HG03159 (cell line): ENCODE results near the gene CFAP61.
"Not testable (repeated sequence)": the region's sequence is repeated elsewhere in the genome, so short reads cannot be mapped to it uniquely, and the experiment has no call there.

Source experiments
- ATAC-seq: cut with Tn5 transposase; IDR thresholded peaks from one replicate; pipeline ENCODE4 v1.9.1; 2021; ENCODE audit warnings: mild to moderate bottlenecking, moderate library complexity; ENCODE audit not compliant: unreplicated experiment

Gene CFAP61

DNA sequence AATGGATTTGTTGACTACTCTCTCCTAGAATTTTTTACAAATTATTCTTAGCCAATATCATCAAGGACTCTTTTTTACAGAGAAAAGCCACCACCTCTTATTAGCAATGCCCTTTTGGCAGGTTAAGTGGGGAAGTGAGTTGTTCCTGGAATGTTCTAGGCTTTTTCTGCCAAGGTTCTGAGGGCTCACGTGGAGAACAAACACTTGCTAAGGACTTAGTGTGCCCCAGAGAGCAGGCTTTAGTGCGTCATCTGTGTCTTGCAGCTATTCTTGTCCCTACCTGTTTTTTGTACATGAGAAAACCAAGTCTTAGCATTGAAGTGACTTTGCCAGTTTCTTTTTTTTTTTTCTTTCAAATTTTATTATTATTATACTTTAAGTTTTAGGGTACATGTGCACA, 33.5 kb downstream of the CFAP61 start:
- no peak for ATAC-seq

DNA sequence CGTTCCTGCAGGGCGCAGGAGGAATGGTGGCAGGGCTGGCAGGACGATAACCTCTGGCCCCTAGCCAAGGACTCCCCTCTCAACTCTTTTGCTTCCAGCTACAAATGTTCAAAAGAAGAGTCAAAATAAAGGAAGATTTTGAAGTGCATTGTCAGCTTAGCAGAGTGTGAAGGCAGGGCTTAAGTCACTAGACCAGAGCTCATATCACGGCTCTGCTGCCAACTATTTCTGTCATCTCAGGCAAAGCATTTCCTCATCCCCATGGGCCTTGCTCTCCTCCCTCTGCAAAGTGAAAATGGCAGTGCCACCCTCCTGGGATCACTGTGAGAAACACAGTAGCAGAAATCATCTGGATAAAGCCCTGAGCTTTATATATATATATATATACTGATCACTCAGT, 36.7 kb downstream of the CFAP61 start:
- ATAC-seq, result no peak

DNA sequence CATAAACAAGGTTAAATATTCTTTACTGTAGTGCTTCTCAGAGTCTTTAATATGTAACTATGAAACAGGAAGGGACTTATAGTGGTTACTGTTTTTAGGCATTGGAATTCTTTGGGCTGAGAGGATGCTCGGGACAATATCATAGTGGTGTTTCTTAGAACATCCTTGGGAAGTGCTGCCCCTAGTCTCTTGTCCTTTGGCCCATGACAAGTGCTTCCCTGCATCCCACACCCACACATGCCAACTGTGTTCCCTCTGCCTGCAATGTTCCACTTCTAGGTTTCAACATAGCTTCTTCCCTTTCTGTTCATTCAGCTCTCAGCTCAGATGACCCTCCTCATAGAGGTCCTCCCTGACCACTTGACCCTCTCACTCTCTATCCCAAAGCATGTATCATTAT, 37.6 kb downstream of the CFAP61 start:
- ATAC-seq, result no peak

DNA sequence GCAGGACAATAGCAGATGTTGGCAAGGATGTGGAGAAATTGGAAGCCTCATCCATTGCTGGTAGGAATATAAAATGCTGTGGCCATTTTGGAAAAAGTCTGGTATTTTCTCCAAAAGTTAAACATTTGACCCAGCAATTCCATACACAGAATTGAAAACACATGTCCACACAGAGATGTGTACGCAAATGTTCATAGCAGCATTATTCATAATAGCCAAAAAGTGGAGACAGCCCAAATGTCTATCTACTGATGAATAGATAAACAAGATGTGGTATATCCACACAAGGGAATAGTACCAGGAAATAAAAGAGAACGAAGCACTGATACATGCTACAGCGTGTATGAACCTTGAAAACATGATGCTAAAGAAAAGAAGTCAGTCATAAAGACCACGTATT, 40.5 kb downstream of the CFAP61 start:
- ATAC-seq, result no peak

DNA sequence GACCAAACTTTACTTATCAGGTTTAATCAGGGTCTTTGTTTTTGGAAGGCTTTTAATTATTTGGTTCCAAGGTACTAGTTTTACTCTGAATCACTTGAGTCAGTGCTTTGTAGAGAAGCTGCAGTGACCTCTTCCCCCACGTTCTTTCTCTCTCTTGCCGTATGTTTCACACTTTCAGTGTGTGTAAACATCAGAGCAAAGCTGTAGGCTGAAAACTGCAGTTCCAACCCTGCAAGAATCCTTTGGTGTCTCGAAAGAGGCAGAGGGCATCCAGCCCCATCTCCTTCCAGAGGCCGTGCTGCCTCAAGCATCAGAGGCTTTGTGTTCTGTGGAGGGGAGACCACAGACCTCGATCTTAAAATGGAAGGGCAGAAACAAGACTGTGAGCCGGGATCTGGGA, 42.1 kb downstream of the CFAP61 start:
- ATAC-seq, result no peak

DNA sequence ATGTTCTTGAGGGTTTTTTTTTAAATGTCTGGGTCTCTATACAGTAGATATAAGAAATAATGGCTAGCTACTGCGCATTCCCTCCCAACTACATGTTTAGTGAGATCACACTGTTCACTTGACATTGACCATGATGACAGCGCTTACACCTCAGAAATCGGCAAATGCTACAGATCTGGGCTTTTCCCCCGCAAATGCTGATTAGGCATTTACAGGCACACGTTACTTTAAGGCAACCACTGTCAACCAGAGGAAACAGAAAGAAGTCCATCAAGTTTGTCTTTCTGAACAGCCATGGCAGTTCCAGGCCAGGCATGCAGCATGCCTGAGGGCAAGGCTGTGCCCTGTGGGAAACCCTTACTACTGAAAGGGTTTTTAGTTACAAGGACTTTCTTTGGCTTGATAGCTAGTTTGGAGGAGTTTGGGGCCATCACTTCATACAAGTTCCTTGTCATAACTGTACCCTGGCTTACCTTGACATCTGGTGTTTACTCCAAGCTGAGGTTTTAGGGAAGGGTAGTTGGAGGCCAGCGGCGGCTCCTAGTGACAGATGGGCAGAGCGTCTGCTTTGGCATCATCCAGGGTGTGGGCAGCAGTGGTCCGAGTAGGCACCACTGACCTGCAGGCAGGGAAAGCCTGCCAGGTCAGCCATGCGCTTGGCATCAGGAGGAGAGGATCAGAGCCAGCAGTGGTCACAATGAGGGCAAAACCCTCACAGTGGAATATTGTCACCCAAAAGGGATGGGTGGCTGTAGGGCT, 43.0 kb downstream of the CFAP61 start:
- no peak for ATAC-seq

DNA sequence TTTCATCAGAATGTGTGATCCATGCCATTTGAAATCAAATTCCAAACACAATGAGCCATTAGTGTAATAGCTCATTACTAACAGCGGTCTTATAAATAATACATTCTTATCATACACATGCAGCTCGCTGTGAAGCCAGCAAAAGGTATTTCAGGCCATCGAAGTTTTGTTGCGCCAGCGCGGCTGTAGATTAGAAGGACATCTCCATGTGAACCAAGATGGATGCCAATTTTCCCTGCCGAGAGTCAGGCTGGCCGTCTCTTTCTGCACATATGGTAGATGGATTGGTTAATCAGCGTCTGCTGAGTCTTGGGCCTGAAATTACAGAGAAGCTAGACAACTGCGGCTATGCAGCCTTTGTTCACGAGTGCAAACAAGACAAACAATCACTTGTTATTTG, 44.1 kb downstream of the CFAP61 start:
- no peak for ATAC-seq

DNA sequence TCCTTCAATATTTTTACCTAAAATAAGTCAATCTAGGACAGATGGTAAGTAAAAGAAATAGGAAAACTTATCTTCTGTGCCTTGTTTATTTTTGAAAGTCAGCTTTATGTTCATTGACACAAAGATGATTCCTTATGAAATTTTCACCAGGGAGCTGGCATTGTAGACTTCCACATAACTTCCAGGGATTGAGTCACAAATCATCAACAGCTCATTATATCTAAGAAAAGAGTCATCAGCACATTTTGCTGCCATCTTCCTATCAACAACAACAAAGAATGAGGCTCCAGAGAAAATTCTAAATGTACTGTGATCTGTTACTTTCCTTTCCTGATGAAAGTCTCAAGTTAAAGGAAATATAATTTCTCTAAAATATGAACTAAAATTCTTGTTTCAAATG, 48.5 kb downstream of the CFAP61 start:
- ATAC-seq, result no peak

DNA sequence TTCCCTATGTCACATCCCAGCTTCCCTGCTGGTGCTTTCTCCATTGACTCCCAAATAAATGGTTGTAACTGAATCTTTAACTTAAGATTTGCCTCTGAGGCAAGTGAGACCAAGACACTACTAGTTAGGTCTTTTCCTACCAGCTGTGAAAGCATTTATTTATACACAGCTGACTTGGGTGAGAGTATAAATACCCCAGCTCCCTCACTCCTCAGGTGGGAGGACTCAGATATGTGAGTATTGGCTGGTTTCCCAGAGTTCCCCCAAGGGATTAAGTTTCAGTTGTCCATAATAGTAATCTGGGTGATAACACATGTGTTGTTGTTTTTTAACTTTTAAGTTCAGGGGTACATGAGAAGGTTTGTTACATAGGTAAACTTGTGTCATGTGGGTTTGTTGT, 49.8 kb downstream of the CFAP61 start:
- ATAC-seq, result no peak

DNA sequence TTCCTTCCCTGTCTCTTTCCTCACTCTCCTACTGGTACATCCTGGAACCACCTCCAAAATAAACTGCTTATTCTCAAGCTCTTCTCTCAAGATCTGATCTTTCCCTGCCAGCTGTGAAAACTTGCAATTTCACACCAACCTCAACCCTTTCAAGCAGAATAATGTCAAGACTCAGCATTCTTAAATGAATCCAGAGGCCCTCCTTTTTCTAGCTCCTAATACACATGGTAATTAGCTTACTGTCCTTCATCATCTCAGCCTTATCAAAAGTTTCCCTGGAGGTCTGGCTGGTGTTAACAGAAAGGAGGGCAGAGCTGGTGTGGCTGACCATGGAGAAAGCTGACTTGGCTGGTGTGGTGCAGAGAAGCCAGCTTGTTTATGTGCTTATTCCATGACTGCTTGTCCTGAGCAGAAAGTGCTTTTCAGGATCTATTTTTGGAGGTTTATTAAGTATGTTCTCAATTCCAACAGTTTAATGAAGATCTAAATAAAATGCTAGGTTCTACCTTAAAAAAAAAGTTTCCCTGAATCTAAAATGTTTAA, 50.5 kb downstream of the CFAP61 start:
- ATAC-seq, result no peak

DNA sequence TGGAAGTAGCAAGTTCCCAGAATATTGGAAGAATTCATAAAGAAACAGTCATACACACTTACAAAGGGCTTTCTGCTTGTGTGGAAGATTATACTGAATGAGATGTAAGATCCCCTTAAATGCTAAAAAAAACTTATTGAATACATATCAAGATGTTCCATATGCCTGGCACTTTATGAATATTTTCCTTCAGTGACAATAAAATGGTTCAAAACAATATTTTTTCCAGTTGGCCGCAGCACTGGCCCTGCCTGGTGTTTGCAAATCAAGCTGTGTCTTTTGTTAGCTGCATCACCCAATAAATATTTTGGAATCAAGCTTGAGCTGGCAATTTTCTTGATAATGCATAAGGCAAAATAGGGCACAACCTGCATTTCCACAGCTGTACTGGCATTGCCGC, 51.2 kb downstream of the CFAP61 start:
- ATAC-seq, result no peak

DNA sequence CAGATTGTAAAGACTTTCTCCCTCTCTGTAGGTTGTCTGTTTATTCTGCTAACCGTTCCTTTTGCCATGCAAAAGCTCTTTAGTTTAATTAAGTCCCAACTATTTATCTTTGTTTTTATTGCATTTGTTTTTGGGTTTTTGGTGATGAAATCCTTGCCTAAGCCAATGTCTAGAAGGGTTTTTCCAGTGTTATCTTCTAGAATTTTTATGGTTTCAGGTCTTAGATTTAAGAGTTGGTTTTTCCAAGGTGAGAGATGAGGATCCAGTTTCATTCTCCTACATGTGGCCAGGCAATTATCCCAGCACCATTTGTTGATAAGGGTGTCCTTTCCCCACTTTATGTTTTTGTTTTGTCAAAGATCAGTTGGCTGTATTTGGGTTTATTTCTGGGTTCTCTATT, 70.9 kb downstream of the CFAP61 start:
- ATAC-seq, result not testable (repeated sequence)

DNA sequence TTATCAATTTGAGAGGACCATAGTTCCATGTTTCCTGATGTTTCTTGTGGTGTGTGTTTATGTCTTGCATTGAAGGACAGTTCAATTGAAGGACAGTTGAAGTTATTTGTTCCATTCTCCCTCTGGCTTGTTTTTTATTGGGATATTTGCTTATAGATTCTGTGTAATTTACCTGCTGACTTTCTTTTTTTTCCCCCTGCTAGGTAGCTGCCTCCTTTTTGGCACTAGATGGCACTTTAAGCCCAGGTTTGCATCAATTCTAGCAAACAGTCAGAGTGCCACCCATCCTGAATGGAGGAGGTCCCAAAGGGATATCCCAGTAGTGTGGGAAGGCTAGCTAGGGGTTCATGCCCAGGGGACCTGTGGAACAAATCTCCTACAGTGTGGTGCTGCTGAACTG, 78.1 kb downstream of the CFAP61 start:
- ATAC-seq, result no peak

DNA sequence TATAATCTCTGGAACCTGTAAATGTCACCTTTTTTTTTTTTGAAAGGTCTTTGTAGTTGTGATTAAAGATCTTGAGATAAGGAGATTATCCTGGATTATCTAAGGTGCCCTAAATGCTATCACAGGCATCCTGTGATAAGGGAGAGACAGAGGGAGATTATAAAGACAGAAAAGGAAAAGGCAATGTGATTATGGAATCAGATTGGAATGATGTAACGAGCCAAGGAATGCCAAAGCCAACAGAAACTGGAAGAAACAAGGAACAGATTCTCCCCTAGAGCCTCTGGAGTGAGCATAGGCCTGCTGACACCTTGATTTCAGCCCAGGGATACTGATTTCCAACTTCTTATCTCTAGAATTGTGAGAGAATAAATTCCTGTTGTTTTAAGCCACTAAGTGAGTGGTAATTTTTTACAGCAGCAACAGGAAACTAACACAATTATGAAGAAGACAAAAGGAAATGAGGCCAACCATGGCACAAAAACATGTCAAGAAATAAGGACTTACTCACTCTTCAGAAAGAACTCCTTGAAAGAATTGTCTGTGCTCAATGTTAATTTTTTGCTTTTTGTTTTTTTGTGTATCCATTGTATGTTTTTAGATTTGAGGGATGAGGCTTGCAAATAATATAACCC, 82.7 kb downstream of the CFAP61 start:
- no peak for ATAC-seq

DNA sequence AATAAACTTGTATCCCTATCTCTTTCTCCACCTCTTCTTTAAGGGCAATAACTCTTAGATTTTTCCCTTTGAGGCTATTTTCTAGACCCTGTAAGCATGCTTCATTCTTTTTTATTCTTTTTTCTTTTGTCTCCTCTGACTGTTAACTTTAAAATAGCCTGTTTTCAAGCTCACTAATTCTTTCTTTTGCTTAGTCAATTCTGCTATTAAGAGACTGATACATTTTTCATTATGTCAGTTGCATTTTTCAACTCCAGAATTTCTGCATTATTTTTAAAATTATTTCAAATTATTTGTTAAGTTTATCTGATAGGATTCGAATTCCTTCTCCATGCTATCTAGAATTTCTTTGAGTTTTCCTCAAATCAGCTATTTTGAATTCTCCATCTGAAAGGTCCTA, 84.0 kb downstream of the CFAP61 start:
- ATAC-seq, result no peak

DNA sequence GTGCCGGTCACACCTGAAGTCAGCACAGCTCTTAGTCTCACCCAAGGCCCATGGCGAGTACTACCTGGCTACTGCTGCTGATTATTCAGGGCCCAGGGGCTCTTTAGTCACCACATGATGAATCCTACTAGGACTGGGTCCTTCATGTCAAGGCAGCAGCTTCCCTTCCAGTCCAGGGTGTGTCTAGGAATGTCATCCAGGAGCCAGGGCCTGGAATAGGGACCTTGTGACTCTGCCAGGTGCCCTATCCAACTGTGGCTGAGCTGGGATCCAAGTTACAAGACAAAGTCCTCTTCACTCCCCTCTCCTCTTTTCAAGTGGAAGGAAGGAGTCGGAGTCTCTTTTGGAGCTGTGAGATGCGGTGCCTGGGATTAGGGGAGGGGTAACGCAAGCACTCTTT, 85.5 kb downstream of the CFAP61 start:
- no peak for ATAC-seq

DNA sequence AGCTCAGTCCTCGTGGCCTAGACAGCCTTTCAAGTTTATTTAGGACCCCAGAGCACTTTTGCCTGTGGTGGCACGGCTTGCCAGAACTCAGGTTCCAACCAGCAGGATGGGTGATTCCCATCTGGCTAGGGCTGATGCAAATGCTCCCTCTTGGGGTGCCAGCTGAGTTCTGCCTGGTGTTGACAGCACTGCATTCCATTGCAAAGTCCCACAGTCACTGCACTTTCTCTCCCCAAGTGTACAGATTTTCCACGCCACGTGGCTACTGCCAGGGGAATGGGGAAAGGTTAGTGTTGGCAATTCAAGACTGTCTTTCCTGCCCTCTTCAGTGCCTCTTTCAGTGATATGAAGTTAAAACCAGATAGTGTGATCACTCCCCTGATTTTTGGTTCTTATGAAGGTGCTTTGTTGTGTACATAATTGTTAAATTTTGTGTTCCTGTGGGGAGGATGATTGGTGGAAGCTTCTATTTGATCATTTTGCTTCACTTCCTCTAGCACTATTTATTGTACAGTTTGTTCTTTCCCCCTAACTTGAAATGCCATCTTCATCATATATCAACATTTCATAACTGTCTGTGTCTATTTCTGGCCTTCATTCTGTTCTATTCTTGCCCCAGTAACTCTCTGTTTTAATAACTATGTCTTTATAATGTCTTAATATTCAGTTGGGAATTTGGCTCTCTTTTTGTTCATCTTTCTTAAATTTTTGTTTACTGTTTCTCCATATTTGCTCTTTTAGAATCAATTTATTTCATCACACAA, 86.2 kb downstream of the CFAP61 start:
- ATAC-seq, result no peak

DNA sequence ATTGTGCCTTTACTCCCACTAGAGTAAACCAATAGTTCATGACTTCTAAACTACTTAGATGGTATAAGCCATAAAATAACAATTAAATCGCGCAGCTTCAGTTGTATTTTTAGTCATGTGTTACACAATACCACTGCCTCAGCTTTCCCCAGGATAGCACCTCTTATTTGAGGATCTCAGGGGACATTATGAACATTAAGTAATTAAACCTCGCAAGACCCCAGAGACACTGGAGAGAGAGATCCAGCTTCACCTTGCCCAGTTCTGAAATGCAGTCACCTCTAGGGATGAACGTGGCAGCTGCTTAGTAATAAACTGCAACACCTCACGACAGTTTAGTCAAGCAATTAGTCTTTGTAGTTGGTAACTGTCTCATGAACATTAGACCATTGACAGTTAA, 87.1 kb downstream of the CFAP61 start:
- no peak for ATAC-seq

DNA sequence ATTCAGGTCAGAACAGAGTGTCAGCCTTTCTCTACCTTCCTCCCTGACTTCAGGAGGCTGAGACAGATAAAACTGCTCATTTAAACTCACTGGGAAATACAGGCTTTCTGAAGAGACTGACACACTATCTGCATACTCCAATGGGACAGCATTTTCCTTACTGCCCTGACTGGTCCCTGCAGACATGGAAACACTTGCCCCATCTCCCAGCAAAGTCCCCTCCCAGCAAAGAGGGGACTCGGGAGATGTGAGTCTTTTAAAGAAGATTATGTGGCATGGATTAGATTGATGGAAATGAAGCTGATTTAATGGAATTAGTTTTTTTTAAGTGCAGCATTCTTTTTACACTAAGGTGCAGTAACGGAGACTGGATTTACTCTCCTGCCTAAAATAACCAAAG, 90.8 kb downstream of the CFAP61 start:
- ATAC-seq, result no peak

DNA sequence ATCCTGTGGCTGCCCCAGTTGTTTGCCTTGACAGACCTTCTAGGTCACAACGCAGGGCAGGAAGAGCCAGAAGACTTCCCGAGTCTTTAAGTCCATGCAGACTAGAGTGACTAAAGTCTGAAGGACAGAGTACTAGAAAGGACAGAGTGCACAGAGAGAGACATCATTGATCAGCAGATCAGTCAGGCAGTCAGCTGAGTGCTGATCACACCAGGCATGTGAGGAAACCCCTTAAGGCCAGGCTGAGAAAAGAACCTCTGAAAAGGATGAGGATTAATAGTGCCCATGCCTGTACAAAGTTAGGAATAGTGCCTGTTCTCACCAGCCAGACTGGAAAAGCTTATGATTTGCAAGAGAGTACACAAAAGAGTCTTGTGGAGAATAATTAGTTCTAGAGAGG, 91.3 kb downstream of the CFAP61 start:
- no peak for ATAC-seq

DNA sequence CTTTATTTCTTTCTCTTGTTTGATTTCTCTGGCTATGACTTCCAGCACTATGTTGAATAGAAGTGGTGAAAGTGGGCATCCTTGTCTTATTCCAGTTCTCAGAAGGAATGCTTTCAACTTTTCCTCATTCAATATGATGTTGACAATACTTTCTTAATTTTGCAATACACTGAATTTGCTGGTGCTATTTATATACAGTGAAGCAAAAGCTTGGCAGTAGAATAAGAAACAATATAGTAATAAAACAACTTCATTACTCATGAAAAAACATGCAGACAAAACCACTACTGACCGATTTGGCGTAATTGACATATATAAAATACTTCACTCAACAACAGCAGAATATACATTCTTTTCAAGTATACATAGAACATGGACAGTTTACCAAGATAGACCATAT, 96.4 kb downstream of the CFAP61 start:
- ATAC-seq, result no peak

DNA sequence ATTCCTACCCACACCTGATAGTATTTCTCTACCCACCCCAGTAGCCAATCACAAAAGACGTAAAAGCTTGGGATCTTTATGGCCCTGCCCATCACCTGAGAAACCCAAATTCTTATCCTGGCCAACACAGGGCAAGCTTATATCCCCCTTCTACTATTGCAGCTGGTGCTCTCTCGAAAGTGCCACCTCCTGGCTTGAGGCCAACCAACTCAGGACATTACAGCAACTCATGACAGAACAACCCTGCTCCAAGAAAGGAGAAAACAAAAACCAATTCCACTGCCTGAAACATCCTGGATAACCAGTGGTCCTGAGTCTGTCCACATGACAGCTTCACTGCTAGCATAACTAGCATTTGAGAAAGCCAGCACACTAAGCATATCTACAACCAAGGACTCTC, 97.9 kb downstream of the CFAP61 start:
- ATAC-seq, result no peak
